ENCODE data around the gene AMH.
"Not testable (repeated sequence)": the region's sequence is repeated elsewhere in the genome, so short reads cannot be mapped to it uniquely, and the experiment has no call there.

The AMH gene

DNA sequence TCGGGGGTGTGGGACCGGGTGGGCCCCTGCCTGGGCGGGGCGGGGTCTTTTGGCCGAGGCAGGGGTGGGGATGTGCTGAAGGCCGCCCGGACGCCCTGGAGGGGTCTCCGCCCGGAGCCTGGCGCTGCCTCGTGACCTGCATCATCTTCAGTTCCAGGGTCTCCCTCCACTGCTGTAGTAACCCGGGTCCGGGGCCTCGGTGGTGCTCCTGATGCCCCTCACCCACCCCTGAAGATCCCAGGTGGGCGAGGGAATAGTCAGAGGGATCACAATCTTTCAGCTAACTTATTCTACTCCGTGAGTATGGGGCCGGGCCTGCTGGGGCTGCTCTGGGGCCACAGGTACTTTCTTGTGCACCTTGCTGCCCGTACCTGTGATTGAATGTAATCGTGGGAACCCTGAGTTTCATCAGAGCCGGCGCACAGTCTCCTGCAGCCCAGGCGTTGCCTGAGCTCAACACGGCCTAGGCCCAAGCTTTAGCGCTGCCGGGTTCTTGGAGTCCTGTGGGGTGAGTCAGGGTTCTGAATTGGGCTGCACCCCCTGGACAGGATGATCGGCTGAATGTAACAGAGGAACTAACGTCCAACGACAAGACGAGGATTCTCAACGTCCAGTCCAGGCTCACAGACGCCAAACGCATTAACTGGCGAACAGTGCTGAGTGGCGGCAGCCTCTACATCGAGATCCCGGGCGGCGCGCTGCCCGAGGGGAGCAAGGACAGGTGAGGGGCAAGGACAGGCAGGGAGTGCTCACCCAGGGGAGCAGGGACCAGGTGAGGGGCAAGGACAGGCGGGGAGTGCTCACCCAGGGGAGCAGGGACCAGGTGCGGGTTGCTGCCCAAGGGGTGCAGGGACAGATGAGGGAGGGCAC, 22.3 kb downstream of the AMH start:
- no peak for DNase-seq

DNA sequence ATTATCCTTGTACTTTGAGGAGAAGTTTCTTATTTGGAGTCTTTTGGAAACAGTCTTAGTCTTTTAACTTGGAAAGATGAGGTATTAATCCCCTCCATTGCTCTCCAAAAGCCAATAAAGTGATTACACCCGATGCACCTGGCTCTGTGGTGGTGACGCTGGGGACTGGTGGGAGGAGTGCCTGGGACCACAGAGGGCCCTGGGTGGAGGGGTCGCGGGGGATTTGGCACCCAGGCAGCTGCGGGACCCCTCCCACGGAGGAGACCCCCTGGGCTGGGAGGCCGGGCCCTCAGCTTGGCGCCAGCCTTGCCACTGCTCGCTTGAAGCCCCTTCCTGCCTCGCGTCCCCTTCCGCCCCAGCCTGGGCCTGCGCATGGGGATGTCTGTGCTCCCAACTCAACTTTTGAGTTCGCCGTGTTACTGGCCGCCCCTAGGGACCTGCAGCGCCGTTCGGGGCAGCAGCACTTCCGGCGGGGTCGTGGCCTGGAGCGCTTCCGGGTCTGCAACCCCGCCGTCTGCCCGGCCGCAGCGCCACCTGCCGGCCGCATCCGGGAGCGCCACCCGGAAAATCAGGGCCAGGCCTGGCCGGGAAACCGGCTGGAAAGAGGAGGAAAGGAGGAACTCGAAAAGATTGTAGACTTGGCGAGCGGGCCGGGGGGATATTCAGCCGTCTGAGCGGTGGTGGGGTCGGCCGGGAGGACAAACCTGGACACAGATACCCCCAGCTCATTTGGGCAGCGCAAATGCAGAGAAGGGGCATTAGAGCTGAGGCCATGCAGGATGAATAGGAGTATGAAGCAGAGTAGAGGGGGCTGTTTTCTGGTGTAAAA, 24.4 kb downstream of the AMH start:
- no peak for DNase-seq

DNA sequence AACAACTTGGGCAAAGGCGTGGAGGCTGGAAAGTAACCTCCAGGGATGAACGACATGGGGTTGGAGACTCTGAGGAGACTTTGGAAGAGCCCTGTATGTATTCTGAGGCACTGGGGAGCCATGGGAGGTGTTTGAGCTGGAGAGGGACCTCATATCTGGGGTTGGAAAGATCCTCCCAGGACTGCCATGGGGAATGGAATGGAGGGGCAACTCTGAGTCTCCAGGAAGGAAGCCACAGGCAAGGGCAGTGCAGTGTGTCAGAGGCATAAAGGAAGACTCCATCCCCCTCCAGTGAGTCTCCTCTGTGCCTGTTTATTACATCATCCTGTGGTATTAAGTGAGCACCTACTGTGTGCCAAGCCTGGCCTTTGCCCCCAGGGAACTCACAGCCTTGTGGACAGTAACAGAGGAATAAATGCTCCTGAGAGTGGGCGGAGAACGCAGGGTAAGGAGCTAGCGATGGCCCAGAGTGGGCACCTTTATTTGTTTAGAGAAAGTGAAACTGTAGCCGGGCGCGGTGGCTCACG, 25.1 kb downstream of the AMH start:
- DNase-seq = no peak

DNA sequence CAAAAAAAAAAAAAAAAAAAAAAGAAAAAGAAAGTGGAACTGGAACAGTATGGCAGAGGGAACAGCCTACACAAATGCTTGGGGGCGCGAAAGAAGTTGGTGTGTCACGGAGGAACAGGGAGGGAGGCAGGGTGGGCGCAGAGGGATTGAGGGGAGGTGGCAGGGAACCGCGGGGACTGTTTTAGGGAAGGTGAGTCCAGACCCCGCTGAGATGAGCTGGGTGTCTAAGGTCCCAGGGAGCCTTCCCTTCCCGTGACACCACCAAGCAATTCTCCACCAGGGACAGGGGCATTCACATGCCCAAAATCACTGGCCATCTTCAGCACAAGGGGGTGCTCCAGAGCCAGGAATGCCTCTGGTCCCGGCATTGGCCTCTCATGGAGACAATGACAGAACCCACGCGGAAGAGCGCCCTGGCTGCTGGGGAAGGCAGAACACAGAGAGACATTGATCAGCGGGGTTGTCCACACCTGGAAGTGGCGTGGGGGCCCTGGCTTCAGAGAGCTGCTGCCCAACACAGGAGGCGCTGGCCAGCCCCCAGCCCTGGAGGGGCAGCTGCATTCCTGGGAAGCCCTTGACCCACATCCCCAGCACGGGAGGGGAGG, 25.9 kb downstream of the AMH start:
- DNase-seq = peak; percentile 33

DNA sequence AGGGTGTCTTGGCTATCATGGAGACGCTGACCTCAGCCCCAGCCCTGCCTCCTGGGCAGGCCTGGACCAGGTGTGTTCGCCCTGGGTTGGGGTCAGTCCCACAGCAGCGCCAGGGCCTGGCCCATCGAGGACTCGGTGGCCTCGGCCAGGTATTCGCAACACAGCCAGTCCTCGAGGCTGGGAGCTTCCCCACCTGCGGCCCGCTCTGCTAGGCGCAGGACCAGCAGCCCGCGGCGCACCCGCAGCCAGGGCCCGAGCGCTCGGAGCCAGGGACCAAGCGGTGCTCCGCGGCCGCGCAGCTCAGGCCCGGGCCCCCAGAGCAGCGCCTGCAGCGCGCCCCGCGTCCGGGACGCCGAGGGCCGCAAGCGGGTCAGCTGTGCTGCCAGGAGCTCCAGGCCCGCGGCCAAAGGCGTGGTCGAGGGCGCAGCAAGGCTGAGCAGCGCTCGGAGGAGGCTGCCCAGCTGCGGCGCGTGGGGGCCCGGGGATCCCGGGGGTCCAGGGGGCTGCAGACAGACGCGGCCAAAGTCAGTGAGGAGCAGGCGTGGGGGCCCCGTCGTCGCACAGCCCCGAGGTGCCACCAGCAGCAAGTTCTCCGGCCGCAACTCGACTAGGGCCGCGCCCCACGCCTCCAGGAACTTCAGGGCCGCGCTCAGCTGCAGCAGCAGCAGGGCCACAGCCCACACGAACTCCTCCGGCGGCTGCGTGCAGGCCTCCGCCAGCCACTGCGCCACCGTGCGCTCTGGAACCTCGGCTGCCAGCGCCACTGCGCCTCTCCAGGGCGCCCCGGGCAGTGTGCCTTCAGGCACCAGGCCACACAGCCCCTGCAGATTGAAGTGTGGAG, 26.7 kb downstream of the AMH start:
- no peak for DNase-seq

DNA sequence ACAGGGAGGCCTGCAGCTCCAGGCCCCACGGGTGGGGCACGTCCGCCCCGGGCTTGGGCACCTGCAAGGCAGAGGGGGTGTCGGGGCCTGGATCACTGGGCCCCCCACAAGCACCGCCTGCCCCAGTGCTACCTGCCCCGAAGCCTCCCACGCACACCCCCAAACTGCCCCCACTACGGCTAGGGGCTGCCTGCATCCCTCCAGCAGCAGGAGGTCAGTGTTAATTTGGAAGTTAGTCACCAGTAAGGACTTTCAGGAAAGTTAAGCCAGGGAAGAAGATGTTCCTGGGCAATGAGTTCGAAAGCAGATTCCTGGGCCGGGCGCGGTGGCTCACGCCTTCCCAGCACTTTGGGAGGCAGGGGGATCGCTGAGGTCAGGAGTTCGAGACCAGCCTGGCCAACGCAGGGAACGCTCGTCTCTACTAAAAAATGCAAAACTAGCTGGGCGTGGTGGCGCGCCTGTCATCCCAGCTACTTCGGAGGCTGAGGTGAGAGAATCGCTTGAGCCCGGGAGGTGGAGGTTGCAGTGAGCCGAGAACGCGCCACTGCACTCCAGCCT, 27.4 kb downstream of the AMH start:
- no peak for DNase-seq

DNA sequence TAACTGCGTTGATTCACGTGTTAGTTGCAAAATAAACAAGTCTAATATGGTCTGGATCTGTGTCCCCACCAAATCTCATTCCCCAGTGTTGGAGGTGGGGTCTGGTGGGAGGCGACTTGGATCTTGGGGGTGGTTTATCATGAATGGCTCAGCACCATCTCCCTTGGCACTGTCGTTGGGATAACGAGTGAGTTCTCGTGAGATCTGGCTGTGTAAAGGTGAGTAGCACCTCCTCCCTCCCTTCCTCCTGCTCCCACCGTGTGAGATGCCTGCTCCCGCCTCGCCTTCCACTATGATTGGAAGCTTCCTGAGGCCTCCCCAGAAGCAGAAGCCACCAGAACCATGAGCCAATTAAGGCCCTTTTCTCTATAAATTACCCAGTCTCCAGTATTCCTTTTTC, 28.0 kb downstream of the AMH start:
- no peak for DNase-seq

DNA sequence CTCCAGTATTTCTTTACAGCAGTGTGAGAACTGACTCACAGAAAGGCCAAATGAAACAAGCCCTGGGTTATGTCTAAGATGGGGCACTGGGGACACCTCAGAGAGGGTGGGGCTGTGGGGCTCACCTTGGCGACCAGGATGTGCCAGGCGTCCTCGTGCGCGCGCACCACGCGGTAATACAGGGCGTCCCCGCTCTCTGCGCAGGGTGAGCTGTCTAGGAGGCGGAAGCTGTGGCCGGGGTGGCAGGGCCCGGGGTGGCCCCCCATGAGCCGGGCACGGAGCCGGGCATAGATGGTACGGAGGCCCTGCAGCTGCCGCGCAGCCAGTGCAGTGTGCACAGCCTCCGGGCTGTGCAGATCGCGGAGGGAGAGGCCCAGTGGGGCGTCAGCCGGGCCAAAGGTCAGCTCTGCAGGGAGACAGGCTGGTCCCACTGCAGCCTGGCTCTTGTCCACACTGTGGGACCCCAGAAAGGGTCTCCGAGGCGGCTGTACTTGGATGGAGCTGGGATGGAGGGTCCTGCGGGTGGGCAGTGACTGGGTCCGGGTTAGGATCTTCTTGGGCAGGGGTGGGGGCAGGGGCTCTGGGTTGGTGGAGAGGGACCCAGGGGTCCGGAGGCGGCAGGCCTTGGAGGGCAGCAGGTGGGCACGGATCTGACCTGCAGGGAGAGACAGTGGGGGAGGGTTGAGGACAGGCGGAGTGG, 29.5 kb downstream of the AMH start:
- DNase-seq = no peak

DNA sequence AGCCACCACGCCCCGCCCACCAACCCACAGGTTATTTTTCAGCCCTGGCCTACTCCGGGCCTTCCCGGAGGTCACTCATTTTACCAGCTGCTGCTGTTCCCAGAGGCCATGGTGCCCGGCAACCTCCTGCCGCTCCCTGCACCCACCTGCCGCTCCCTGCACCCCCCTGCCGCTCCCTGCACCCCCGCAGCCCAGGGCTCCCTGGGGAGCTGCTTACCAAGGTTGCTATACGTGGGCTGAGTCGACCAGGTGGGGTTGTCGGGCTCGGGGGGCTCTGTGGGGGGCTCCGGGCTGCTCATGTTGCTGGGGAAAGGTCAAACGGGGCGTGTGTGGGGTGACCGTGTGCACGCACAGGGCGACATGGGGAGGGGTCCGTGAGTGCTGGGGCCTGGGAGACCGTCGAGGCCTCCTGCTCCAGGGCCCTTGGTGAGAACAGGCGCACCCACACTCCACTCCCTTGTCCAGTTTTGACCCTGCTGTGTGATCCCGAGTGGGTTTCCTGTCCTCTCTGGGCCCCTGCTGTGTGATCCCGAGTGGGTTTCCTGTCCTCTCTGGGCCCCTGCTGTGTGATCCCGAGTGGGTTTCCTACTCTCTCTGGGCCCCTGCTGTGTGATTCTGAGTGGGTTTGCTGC, 31.6 kb downstream of the AMH start:
- DNase-seq = no peak

DNA sequence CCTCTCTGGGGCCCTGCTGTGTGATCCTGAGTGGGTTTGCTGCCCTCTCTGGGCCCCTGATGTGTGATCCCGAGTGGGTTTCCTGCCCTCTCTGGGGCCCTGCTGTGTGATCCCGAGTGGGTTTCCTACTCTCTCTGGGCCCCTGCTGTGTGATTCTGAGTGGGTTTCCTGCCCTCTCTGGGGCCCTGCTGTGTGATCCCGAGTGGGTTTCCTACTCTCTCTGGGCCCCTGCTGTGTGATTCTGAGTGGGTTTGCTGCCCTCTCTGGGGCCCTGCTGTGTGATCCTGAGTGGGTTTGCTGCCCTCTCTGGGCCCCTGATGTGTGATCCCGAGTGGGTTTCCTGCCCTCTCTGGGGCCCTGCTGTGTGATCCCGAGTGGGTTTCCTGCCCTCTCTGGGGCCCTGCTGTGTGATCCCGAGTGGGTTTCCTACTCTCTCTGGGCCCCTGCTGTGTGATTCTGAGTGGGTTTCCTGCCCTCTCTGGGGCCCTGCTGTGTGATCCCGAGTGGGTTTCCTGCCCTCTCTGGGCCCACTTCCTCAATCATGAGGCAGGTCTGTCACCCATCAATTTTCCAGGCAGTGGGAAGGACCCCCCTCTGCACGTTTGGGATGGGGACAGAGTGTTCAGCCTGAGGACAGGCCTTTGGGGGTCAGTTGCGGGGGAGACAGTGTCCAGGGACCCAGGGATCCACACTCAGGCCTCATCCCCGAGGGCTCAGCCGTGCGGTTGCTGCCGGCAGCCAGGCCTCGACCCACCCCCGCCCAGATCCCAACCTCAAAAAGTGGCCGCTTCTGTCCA, 32.3 kb downstream of the AMH start:
- DNase-seq = not testable (repeated sequence)

DNA sequence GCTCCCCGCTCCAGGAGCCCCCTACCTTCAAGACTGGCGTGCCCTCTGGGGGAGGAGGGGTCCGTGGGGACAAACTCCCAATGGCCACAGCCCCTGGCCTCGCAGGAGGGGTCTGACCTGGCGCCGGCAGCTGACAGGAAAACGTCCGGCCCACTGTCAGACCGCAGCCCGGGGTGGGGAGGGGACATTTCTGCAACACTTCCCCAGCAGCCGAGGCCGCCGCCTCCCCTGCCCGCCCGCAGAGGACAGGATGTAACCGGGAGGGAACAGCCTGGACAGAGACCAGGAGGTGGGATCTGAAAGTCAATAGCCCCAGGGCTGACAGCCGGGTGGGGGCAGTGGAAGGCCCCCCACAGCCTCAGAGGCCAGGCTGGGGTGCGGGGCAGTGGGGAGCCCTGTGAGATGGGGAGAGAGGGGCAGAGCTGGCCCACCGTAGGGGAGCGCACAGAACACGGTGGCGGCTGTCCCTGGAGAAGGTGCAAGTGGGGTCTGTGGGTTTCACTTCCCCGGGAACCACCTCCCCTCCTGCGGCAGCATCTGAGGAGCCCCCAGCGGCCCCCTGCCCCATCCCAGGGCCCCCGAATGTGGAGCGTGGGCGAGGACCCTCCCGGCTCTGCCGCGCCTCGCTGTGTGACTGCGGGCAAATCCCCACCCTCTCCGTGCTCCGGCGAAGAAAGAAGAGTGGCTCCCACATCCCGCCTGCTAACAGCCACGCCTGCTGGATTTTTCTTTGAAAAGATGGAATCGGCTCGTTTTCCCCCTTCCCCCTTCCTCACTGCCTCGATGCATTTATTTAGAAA, 33.1 kb downstream of the AMH start, which contains the start of gene PEAK3:
TSS of gene PEAK3 (minus strand) at position 114 of the 800 bp plus-strand sequence. CDS start 1,244 bp downstream, outside the sequence.
- DNase-seq = no peak

DNA sequence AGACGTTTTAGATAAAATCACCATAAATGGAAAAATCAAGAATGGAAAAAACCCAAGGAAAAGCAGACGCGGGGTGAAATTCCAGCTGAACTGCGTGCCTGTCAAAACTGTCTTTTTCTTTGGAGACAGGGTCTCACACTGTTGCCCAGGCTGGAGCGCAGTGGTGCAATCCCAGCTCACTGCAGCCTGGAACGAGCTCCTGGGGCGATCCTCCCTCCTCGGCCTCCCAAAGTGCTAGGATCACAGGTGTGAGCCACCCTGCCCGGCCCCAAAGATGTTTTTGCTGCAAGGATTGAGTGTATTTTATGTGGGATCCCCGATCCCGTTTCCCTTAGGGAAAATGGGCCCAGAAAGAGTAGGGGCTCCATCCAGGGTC, 33.7 kb downstream of the AMH start:
- no peak for DNase-seq

DNA sequence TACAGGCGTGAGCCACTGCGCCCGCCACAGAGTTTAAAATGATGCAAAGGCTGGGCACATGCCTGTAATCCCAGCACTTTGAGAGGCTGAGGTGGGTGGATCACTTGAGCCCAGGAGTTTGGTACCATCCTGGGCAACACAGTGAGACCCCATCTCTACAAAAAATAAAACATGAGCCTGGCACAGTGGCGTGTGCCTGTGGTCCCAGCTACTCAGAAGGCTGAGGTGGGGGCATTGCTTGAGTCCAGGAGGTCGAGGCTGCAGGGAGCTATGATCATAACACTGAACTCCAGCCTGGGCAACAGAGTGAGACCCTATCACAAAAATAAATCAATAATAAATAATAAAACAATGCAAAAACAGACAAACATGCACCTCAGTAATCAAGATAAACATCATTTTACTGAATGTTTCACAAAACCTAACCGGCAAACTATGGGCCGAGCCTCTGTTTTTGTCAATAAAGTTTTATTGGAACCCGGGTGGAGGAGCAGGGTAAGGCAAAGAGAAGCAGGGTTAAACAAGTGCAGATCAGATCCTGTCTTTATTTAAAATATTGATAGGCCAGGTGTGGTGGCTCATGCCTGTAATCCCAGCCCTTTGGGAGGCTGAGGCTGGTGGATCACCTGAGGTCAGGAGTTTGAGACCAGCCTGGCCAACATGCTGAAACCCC, 34.8 kb downstream of the AMH start:
- no peak for DNase-seq

DNA sequence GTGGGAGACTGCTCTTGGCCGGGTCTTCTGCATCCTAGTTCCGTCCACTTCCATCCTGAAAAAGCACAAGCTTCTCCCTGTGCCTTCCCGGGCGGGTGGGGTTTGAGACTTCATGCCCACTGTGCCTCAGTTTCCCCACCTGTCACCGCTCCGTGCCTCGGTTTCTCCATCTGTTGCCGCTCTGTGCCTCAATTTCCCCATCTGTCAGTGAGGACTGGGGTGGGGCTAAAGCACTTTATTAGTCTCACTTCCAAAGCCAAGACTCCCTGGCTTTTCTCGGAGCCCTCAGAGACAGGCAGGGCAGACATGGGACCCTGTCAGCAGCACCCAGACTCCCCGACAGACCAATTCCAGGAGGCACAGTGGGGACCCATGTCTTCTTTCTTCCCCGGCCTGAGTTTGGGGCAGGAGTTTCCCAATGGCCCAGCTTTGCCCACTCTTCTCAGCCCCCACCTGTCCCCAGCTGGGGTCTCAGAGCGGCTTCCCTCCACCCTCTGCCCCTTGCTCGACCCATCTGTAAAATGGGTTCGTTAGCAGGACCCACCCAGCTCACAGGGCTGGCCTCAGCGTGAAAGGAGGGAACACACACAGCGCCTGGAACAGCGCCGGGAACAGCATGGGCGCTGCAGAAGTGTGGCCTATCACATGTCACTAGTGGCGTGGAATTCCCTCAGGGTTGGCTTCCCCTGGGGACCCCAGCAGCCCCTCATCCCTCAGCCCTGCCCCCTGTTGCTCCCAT, 37.4 kb downstream of the AMH start:
- no peak for DNase-seq

DNA sequence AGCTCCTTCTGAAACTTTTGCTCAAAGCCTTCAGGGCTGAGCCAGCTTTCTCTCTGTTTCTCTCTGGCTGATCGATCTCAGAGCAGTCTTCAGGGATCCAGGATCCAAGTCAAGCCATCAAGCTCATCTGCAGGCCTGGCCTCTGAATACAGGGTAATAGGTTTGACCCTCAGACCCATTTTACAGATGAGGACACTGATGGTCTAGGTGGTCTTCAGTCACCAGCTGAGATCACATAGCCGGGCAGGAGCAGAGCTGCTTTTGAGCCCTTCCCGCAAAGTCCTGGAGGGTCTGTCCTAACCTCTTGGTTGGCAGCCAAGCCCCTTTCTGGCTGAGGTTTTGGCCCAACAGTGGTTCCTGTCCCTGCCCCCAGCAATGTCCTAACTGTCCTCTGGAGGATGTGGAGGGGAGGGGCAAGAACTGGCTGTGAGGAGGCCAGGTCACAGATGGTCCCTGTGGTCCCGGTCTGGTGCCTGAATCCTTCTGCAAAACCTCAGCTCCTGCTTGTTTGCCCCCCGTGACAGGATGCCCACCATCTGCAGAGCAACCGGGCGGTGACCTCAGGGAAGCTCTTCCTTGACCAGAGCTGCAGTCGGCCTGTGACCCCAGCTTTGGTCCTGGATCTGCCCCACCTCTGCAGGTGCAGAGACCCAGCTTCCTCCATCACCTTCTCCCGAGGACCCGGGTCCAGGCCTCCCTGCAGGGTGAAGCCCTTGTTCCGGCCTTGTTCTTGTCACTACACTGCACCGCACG, 38.6 kb downstream of the AMH start:
- DNase-seq = no peak

DNA sequence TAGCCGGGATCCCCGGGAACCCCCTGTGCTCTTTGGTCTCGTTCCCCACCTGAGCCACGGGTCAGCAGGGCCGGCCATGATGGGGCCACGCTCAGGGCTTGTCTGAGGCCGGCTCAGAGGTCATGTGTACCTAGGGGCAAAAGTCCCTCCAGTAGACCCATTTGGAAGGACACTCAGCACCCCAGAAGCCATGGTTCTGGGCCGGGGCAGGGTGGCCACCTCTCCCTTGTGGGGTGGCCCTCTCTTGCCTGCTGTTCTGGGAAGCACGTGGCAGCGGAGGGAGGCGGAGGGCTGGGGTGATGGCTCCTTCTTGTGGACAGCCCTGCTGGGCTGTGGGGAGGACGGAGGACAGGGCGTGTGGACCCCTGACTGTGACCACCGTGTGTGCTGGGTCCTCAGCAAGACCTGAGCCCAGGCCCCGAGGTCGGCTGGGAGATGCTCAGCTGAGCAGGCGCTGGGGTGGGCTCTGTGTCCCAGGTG, 39.3 kb downstream of the AMH start:
- peak; percentile 92 for DNase-seq
